MM.1S (cell line): ENCODE data around the gene C2orf74.
A peak's percentile ranks its signal among the peaks of the same experiment; 100 is the strongest.
"Not testable (repeated sequence)": the region's sequence is repeated elsewhere in the genome, so short reads cannot be mapped to it uniquely, and the experiment has no call there.

Source experiments
- DNase-seq: peaks from one replicate; pipeline ENCODE4 v3.0.0-alpha.2; 2015
- H2AFZ ChIP-seq: fragments of 300-600 bp; sonication (generic); 2 replicates; pipeline ENCODE4 v1.6.0; 2016; ENCODE audit warnings: antibody characterized with exemption, low read length
- H3F3A ChIP-seq: fragments of 300-600 bp; sonication (generic); 2 replicates; pipeline ENCODE4 v1.6.1; 2016; ENCODE audit warnings: mild to moderate bottlenecking, antibody characterized with exemption, low read length, moderate library complexity, mixed read lengths; ENCODE audit not compliant: insufficient read depth
- H3K27ac ChIP-seq: fragments of 300-600 bp; sonication (generic); 2 replicates; pipeline ENCODE4 v1.5.1; 2016; ENCODE audit warnings: mild to moderate bottlenecking, low read length
- H3K27me3 ChIP-seq: fragments of 300-600 bp; sonication (generic); replicated peaks from 2 replicates; pipeline ENCODE4 v1.6.0; 2016; ENCODE audit warnings: low read length; ENCODE audit not compliant: insufficient read depth
- H3K36me3 ChIP-seq: fragments of 300-600 bp; sonication (generic); replicated peaks from 2 replicates; pipeline ENCODE4 v1.6.1; 2016; ENCODE audit warnings: mild to moderate bottlenecking, low read length, mixed read lengths; ENCODE audit not compliant: insufficient read depth
- H3K4me1 ChIP-seq: fragments of 300-600 bp; sonication (generic); 2 replicates; pipeline ENCODE4 v1.6.1; 2016; ENCODE audit warnings: low read length, mixed read lengths
- H3K4me2 ChIP-seq: fragments of 300-600 bp; sonication (generic); 2 replicates; pipeline ENCODE4 v1.6.0; 2016; ENCODE audit warnings: low read depth, low read length
- H3K4me3 ChIP-seq: fragments of 300-600 bp; sonication (generic); 2 replicates; pipeline ENCODE4 v1.5.1; 2016; ENCODE audit warnings: low read length, mixed read lengths
- H3K79me2 ChIP-seq: fragments of 300-600 bp; sonication (generic); 2 replicates; pipeline ENCODE4 v1.6.1; 2016; ENCODE audit warnings: mixed run types, low read length, mixed read lengths
- H3K9ac ChIP-seq: fragments of 300-600 bp; sonication (generic); 2 replicates; pipeline ENCODE4 v1.6.1; 2016; ENCODE audit warnings: low read length, mixed read lengths
- H3K9me2 ChIP-seq: fragments of 300-600 bp; sonication (generic); replicated peaks from 2 replicates; pipeline ENCODE4 v1.6.1; 2016; ENCODE audit warnings: mild to moderate bottlenecking, low read length, mixed read lengths; ENCODE audit not compliant: insufficient read depth
- H3K9me3 ChIP-seq: fragments of 300-600 bp; sonication (generic); replicated peaks from 2 replicates; pipeline ENCODE4 v1.6.1; 2016; ENCODE audit warnings: mild to moderate bottlenecking, low read length, mixed read lengths; ENCODE audit not compliant: insufficient read depth
- H4K20me1 ChIP-seq: fragments of 300-600 bp; sonication (generic); 2 replicates; pipeline ENCODE4 v1.6.1; 2016; ENCODE audit warnings: mild to moderate bottlenecking, low read length, moderate library complexity, mixed read lengths; ENCODE audit not compliant: insufficient read depth
- CTCF ChIP-seq: fragments of 300-600 bp; sonication (generic); IDR thresholded peaks from 2 replicates; pipeline ENCODE4 v1.5.1; 2016; ENCODE audit warnings: antibody characterized with exemption, low read length, mixed read lengths
- EZH2 ChIP-seq: fragments of 300-600 bp; sonication (generic); optimal IDR thresholded peaks from 2 replicates; pipeline ENCODE3; 2017; ENCODE audit warnings: low read depth, mild to moderate bottlenecking, antibody characterized with exemption, low read length, mixed read lengths
- EZH2phosphoT487 ChIP-seq: fragments of 300-600 bp; sonication (generic); IDR thresholded peaks from 2 replicates; pipeline ENCODE4 v1.6.1; 2018; ENCODE audit warnings: antibody characterized with exemption, low read length

Gene C2orf74

GRCh38 chr2:61158356-61158955, 3.5 kb upstream of the C2orf74 start:
- H3F3A ChIP-seq: peaks cover 10% of the 10 kb centered on the region
- no peaks in the 10 kb centered on the region for H3K79me2 ChIP-seq
- H3K4me2 ChIP-seq: no peak overlapping the region
- H3K9me3 ChIP-seq: no peaks in the 10 kb centered on the region
- H3K27me3 ChIP-seq: no peaks in the 10 kb centered on the region
- no peak overlapping the region for H3K27ac ChIP-seq
- TF ChIP-seq CTCF (no peak), EZH2phosphoT487 (no peak), EZH2 (no peak)
- H3K9me2 ChIP-seq: no peaks in the 10 kb centered on the region
- H3K9ac ChIP-seq: no peak overlapping the region
- no peaks in the 10 kb centered on the region for H3K36me3 ChIP-seq
- H3K4me3 ChIP-seq: no peak overlapping the region
- no peaks in the 10 kb centered on the region for H4K20me1 ChIP-seq
- H3K4me1 ChIP-seq: peaks cover 26% of the 10 kb centered on the region
- peak; percentile 4 for DNase-seq
- H2AFZ ChIP-seq: no peak overlapping the region

- peak overlapping the region; percentile 28 for H3K4me2 ChIP-seq
- no peak overlapping the region for H2AFZ ChIP-seq
- peaks cover 26% of the 10 kb centered on the region for H3K4me1 ChIP-seq
- no peak overlapping the region for H3K4me3 ChIP-seq
- H3K9me3 ChIP-seq: no peaks in the 10 kb centered on the region
- H3K27me3 ChIP-seq: no peaks in the 10 kb centered on the region
- H3F3A ChIP-seq: peaks cover 10% of the 10 kb centered on the region
- TF ChIP-seq EZH2phosphoT487: no peak
- no peak for TF ChIP-seq EZH2
- no peak for TF ChIP-seq CTCF
- peak; percentile 49 for DNase-seq
- H3K9me2 ChIP-seq: no peaks in the 10 kb centered on the region
- no peaks in the 10 kb centered on the region for H3K79me2 ChIP-seq
- no peaks in the 10 kb centered on the region for H3K36me3 ChIP-seq
- H3K9ac ChIP-seq: no peak overlapping the region
- H4K20me1 ChIP-seq: no peaks in the 10 kb centered on the region
- H3K27ac ChIP-seq: peak overlapping the region; percentile 49; the same call in 1 of the 2 replicates
Observed at GRCh38 chr2:61162721-61163120, 733 bp downstream of the C2orf74 start.

GRCh38 chr2:61165082-61165481, 3.1 kb downstream of the C2orf74 start:
- not testable (repeated sequence) for H3K79me2 ChIP-seq, H3K4me2 ChIP-seq, H4K20me1 ChIP-seq, H3K9ac ChIP-seq, H3K4me3 ChIP-seq, DNase-seq, H3K27ac ChIP-seq, H3K36me3 ChIP-seq, H3K9me3 ChIP-seq, H2AFZ ChIP-seq, H3K27me3 ChIP-seq, H3K9me2 ChIP-seq
- peaks cover 21% of the 10 kb centered on the region for H3K4me1 ChIP-seq
- H3F3A ChIP-seq: peaks cover 10% of the 10 kb centered on the region

GRCh38 chr2:61165946-61166345, 4.0 kb downstream of the C2orf74 start:
- DNase-seq: no peak
- Histone ChIP-seq H3F3A (peaks cover 10% of the 10 kb centered on the region), H3K36me3 (no peaks in the 10 kb centered on the region), H3K79me2 (no peaks in the 10 kb centered on the region), H3K27ac (no peak overlapping the region), H3K27me3 (no peaks in the 10 kb centered on the region), H2AFZ (no peak overlapping the region), H3K4me3 (no peak overlapping the region), H3K9me3 (no peaks in the 10 kb centered on the region), H3K4me1 (peaks cover 21% of the 10 kb centered on the region), H3K9ac (no peak overlapping the region), H3K9me2 (no peaks in the 10 kb centered on the region), H4K20me1 (no peaks in the 10 kb centered on the region), H3K4me2 (no peak overlapping the region)
- TF ChIP-seq CTCF (no peak), EZH2 (no peak)
